ENCODE data around the gene YLPM1.

YLPM1 gene, protein sequence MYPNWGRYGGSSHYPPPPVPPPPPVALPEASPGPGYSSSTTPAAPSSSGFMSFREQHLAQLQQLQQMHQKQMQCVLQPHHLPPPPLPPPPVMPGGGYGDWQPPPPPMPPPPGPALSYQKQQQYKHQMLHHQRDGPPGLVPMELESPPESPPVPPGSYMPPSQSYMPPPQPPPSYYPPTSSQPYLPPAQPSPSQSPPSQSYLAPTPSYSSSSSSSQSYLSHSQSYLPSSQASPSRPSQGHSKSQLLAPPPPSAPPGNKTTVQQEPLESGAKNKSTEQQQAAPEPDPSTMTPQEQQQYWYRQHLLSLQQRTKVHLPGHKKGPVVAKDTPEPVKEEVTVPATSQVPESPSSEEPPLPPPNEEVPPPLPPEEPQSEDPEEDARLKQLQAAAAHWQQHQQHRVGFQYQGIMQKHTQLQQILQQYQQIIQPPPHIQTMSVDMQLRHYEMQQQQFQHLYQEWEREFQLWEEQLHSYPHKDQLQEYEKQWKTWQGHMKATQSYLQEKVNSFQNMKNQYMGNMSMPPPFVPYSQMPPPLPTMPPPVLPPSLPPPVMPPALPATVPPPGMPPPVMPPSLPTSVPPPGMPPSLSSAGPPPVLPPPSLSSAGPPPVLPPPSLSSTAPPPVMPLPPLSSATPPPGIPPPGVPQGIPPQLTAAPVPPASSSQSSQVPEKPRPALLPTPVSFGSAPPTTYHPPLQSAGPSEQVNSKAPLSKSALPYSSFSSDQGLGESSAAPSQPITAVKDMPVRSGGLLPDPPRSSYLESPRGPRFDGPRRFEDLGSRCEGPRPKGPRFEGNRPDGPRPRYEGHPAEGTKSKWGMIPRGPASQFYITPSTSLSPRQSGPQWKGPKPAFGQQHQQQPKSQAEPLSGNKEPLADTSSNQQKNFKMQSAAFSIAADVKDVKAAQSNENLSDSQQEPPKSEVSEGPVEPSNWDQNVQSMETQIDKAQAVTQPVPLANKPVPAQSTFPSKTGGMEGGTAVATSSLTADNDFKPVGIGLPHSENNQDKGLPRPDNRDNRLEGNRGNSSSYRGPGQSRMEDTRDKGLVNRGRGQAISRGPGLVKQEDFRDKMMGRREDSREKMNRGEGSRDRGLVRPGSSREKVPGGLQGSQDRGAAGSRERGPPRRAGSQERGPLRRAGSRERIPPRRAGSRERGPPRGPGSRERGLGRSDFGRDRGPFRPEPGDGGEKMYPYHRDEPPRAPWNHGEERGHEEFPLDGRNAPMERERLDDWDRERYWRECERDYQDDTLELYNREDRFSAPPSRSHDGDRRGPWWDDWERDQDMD (N-terminal part only)

DNA sequence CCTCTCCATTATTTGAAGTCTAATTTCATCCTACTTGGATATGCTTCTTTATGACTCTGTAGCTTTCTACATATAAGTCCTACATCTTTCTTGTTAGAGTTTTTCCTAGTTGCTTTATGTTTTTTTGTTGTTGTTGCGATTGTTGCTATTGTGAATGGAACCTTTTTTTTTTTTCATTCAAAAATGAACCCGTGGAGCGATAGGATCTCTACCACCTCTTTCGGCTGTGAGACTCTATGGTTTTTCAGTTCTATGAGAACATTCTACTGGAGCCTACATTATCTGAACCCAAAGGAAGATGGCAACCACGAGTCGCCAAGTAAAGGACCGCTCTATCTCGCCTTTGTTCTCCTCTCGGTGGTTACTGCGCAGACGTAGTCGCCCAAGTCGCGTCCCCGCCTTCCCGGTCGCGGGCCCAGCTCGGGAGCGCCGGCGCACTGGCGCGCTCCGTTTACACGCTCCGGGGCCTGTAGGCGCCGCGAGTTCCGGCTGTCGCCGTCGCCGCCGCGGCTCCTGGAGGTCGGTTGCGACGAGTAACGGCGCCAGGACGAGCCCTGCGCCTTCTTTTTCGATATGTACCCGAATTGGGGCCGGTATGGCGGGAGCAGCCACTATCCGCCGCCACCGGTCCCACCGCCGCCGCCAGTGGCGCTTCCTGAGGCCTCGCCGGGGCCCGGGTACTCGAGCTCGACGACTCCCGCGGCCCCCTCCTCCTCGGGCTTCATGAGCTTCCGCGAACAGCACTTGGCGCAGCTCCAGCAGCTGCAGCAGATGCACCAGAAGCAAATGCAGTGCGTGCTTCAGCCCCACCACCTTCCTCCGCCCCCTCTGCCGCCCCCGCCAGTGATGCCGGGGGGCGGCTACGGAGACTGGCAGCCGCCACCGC lies at the start of gene YLPM1:
Gene YLPM1 (plus strand): TSS at position 400 of the 886 bp plus-strand sequence. CDS start 174 bp downstream, at position 574.
- ChIA-PET CTCF (interaction anchor here (0.6 to 2.9 kb wide), 20 partner anchors 9 to 617 kb away, joined by 3 to 16 read pairs (median 4); partner anchors contain the start of gene LTBP2), POLR2A (no interaction called here)
- TF ChIP-seq, protein P1, sequence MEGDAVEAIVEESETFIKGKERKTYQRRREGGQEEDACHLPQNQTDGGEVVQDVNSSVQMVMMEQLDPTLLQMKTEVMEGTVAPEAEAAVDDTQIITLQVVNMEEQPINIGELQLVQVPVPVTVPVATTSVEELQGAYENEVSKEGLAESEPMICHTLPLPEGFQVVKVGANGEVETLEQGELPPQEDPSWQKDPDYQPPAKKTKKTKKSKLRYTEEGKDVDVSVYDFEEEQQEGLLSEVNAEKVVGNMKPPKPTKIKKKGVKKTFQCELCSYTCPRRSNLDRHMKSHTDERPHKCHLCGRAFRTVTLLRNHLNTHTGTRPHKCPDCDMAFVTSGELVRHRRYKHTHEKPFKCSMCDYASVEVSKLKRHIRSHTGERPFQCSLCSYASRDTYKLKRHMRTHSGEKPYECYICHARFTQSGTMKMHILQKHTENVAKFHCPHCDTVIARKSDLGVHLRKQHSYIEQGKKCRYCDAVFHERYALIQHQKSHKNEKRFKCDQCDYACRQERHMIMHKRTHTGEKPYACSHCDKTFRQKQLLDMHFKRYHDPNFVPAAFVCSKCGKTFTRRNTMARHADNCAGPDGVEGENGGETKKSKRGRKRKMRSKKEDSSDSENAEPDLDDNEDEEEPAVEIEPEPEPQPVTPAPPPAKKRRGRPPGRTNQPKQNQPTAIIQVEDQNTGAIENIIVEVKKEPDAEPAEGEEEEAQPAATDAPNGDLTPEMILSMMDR (IDR thresholded peaks at IDR 0.05; ENCODE audit: control extremely low read depth, extremely low read depth, low read depth, missing control alignments): peak; percentile 62
- DNase-seq (ENCODE audit: extremely low spot score): peak; percentile 94

DNA sequence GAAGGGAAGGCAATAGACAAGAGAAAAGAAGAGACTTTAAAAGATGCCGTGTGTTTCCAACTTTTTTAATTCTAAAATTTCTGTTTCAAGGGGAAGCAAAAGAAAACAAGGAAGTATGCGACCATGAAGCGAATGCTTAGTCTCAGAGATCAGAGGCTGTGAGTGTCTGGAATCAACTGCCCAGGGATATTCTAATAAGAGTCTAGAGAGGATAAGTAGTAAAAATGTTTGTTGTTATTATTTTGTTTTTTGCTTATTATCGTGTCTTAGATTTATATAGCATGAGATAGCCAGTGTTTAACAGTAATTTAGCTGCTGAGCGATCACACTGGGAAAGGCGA lies 49.8 kb upstream of the YLPM1 start:
- no peak for DNase-seq (ENCODE audit: extremely low spot score)
- ChIA-PET POLR2A (no interaction called here), CTCF (no interaction called here)
- TF ChIP-seq, protein P1 (IDR thresholded peaks at IDR 0.05; ENCODE audit: control extremely low read depth, extremely low read depth, low read depth, missing control alignments): no peak

DNA sequence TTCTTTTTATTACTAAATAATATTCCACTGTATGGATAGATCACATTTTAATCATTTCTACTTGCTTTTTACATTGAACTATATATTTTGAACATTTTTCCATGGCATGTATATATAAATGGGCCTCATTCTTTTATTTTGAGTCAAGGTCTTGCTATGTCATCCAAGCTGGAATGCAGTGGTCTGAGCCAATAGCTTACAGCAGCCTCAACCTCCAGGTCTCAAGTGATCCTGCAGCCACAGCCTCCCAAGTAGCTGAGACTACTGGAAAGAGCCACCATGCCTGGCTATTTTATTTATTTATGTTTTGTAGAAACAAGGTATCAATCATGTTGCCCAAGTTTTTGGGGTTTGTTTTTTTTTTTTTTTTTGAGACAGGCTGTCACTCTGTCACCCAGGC lies 42.6 kb upstream of the YLPM1 start:
- ChIA-PET CTCF (interaction anchor here (0.7 kb wide), 1 partner anchor 1234 kb away, joined by 3 read pairs; no protein-coding TSS in a partner anchor), POLR2A (no interaction called here)
- TF ChIP-seq, protein P1 (IDR thresholded peaks at IDR 0.05; ENCODE audit: control extremely low read depth, extremely low read depth, low read depth, missing control alignments): no peak
- no peak for DNase-seq (ENCODE audit: extremely low spot score)

DNA sequence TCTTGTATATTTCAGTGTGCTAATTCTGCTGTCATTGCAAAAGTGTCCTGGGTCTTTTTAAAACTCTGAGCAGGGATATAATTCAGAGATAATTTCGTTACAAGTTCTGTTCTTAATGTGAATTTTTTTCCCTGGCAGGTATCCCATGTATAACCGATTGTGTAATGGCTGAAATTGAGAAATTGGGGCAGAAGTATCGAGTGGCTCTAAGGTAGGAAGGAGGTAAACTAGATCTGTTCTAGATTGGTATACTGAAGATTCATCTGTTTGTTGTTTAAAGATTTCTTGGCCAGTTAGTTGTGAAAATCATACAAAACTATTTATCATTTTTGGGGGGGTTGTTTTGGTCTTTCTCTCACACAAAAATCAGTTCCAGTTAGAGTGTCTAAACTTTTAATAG lies 40.0 kb upstream of the YLPM1 start:
- TF ChIP-seq, protein P1 (IDR thresholded peaks at IDR 0.05; ENCODE audit: control extremely low read depth, extremely low read depth, low read depth, missing control alignments): no peak
- CTCF ChIA-PET: no interaction called here
- DNase-seq (ENCODE audit: extremely low spot score): no peak
- POLR2A ChIA-PET: no interaction called here

DNA sequence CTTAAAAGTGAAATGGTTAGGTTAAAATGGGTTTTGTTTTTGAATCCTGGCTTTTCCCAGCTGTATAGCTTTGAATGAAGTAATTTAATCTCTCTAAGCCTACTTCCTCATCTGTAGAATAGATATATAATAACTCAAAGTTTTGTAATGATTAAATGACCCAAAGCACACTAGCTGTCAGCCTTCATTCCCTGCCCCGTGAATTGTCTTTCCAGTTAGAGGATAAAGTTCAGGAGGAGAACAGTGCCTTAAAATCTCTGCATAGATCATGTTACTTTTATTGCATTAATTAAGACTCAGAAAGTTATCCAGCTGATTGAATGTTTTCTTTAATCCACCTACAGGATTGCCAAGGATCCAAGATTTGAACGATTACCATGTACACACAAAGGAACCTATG lies 30.7 kb upstream of the YLPM1 start:
- CTCF ChIA-PET: no interaction called here
- POLR2A ChIA-PET: no interaction called here
- DNase-seq (ENCODE audit: extremely low spot score): no peak
- TF ChIP-seq, protein P1 (IDR thresholded peaks at IDR 0.05; ENCODE audit: control extremely low read depth, extremely low read depth, low read depth, missing control alignments): no peak

Data from GM10248 (cell line).